Breast epithelium (tissue), 3 donors: Measurements from ENCODE around the gene AKT3.

Experiments
- POLR2A ChIP-seq: fragments of 450-650 bp; IDR thresholded peaks from one replicate; pipeline ENCODE4 v1.6.1; 2016; ENCODE audit warnings: antibody characterized with exemption, mild to moderate bottlenecking, moderate library complexity
- TF ChIP-seq, protein P1 (sequence below), 3 donors: fragments of 450-650 bp; IDR thresholded peaks; one replicate each; pipeline ENCODE4 v1.5.1; 2016 to 2017; ENCODE audit warnings: antibody characterized with exemption in 3 of 3, mild to moderate bottlenecking in 3 of 3, moderate library complexity in 3 of 3

DNA sequence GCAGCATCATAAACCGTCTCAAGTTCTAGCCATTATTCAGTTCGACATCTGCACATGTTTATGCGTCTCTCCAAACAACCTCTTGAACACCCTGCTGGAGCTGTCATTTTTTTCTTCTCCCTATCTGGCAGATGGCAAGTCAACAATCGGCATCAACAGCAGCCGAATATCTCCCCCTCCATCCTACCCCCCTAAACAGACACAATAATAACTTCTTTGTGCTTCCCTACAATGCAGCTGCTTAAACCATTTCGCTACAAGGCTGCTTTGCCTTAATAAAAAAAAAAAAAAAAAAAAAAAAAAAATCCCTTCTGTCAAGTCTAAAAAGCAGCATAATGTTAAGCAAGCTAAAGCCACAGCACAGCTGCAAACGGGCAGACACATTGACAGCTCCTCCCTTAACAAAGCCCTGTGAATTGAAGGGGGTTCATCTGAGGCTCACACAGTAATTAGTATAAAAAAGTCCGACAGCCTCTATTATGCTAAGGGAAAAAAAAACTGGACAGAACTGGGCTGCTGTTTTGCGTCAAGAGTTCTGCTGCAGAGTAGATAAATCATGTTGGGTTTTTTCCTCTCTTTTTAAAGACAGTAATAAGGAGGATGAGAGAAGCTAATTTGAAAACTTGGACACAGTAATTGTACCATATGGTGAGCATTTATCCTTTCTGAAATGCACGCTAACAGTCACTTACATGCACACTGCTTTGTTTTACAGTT, 136.4 kb downstream of the AKT3 start:
- no peak for TF ChIP-seq POLR2A
- TF ChIP-seq, protein P1, sequence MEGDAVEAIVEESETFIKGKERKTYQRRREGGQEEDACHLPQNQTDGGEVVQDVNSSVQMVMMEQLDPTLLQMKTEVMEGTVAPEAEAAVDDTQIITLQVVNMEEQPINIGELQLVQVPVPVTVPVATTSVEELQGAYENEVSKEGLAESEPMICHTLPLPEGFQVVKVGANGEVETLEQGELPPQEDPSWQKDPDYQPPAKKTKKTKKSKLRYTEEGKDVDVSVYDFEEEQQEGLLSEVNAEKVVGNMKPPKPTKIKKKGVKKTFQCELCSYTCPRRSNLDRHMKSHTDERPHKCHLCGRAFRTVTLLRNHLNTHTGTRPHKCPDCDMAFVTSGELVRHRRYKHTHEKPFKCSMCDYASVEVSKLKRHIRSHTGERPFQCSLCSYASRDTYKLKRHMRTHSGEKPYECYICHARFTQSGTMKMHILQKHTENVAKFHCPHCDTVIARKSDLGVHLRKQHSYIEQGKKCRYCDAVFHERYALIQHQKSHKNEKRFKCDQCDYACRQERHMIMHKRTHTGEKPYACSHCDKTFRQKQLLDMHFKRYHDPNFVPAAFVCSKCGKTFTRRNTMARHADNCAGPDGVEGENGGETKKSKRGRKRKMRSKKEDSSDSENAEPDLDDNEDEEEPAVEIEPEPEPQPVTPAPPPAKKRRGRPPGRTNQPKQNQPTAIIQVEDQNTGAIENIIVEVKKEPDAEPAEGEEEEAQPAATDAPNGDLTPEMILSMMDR (IDR thresholded peaks at IDR 0.05) = no peak
